ENCODE data around the gene OR2M4.
"Not testable (repeated sequence)": the region's sequence is repeated elsewhere in the genome, so short reads cannot be mapped to it uniquely, and the experiment has no call there.

OR2M4 gene

GRCh38 chr1:248231117-248231516 lies at the start of gene OR2M4:
Gene OR2M4 (plus strand): TSS chr1:248231417. CDS start chr1:248238929, 7,512 bp downstream.
- no peak for DNase-seq

GRCh38 chr1:248183996-248184395 lies 47.2 kb upstream of the OR2M4 start:
- DNase-seq = no peak

- no peak for DNase-seq
Measured at GRCh38 chr1:248187363-248187762, 43.9 kb upstream of the OR2M4 start.

- no peak for DNase-seq
Measured at GRCh38 chr1:248189026-248189425, 42.2 kb upstream of the OR2M4 start.

GRCh38 chr1:248194117-248194516 lies 37.1 kb upstream of the OR2M4 start:
- DNase-seq = no peak

- DNase-seq = no peak
Measured at GRCh38 chr1:248196965-248197364, 34.3 kb upstream of the OR2M4 start, which contains the start of gene OR2M3. Gene OR2M3 (plus strand): TSS chr1:248197265. CDS start chr1:248203068, 5,803 bp downstream.

GRCh38 chr1:248215880-248216279 lies 15.3 kb upstream of the OR2M4 start:
- DNase-seq = no peak

GRCh38 chr1:248225537-248225936 lies 5.7 kb upstream of the OR2M4 start:
- DNase-seq = no peak

- DNase-seq = no peak
Measured at GRCh38 chr1:248229360-248229908, 1.8 kb upstream of the OR2M4 start.

GRCh38 chr1:248239478-248239877 lies 8.3 kb downstream of the OR2M4 start:
- no peak for DNase-seq

- peak in 22 of 58 donors; percentile 0 to 41 (median 10) for DNase-seq
Measured at GRCh38 chr1:248243204-248243603, 12.0 kb downstream of the OR2M4 start.

- DNase-seq = not testable (repeated sequence)
Measured at GRCh38 chr1:248259309-248259708, 28.1 kb downstream of the OR2M4 start.

GRCh38 chr1:248268178-248268577 lies 37.0 kb downstream of the OR2M4 start:
- DNase-seq = no peak

- DNase-seq = not testable (repeated sequence)
Measured at GRCh38 chr1:248273225-248273624, 42.0 kb downstream of the OR2M4 start.

- DNase-seq = no peak
Measured at GRCh38 chr1:248277876-248278275, 46.7 kb downstream of the OR2M4 start, which contains the start of gene OR2T33. Gene OR2T33 (minus strand): TSS chr1:248277976. CDS start chr1:248273814, 4,162 bp downstream.

- DNase-seq = no peak
Measured at GRCh38 chr1:248288391-248288790, 57.2 kb downstream of the OR2M4 start.

Data from anterior cingulate cortex (tissue), 58 donors.